ENCODE data around the gene CAMK1D. TPM values are rescaled to one million over a fixed set of nuclear protein-coding genes. Genes with fewer than 3 reads are reported as not detected.

The CAMK1D gene
- total RNA-seq, 1 donor from 2014 or later = 1.0 TPM

DNA sequence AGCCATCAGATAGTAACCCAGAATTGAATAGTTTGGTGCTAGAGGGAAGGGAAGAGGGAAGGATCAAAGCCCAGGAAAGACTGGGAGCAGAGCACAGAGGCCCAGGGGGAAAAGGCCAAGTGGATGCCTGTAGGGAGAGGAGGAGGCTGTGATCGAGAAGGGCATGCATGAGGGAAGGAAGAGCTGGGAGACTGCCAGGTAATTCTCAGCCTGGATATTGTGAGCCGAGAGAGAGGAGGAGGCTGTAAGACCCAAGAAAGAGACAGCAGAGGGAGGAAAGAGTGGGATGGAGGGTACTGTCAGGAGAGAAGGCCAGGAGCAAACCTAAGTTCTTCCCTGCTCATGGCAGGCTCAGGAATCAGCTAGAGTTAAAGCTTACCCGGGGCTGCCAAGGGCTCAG lies 474.0 kb downstream of the CAMK1D start:
- H3K4me3 ChIP-seq (ENCODE audit: low read depth, low read length) = no peak overlapping the region
- DNase-seq (ENCODE audit: low read depth) = no peak
- TF ChIP-seq, protein P1, sequence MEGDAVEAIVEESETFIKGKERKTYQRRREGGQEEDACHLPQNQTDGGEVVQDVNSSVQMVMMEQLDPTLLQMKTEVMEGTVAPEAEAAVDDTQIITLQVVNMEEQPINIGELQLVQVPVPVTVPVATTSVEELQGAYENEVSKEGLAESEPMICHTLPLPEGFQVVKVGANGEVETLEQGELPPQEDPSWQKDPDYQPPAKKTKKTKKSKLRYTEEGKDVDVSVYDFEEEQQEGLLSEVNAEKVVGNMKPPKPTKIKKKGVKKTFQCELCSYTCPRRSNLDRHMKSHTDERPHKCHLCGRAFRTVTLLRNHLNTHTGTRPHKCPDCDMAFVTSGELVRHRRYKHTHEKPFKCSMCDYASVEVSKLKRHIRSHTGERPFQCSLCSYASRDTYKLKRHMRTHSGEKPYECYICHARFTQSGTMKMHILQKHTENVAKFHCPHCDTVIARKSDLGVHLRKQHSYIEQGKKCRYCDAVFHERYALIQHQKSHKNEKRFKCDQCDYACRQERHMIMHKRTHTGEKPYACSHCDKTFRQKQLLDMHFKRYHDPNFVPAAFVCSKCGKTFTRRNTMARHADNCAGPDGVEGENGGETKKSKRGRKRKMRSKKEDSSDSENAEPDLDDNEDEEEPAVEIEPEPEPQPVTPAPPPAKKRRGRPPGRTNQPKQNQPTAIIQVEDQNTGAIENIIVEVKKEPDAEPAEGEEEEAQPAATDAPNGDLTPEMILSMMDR (conservative IDR thresholded peaks at IDR 0.05; ENCODE audit: low read depth, low read length) = no peak

DNA sequence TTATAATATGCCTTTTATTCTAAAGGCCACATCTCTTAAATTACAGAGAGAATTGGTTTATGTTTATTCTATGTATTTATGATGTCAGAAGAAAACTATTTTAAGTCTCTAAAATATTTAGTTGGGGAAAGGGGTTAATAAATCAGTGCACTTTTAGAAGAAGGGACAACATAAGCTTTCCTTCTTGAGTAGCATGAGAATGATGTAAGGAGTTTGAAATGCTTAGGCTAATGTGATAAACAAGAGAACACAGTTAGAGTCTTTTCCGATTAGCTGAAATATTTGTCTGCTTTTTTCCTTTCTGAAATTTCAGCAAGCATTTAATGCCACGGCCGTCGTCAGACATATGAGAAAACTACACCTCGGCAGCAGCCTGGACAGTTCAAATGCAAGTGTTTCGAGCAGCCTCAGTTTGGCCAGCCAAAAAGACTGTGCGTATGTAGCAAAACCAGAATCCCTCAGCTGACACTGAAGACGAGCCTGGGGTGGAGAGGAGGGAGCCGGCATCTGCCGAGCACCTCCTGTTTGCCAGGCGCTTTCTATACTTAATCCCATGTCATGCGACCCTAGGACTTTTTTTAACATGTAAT lies 476.0 kb downstream of the CAMK1D start:
- no peak overlapping the region for H3K4me3 ChIP-seq (ENCODE audit: low read depth, low read length)
- TF ChIP-seq, protein P1 (conservative IDR thresholded peaks at IDR 0.05; ENCODE audit: low read depth, low read length) = no peak
- DNase-seq (ENCODE audit: low read depth) = no peak

DNA sequence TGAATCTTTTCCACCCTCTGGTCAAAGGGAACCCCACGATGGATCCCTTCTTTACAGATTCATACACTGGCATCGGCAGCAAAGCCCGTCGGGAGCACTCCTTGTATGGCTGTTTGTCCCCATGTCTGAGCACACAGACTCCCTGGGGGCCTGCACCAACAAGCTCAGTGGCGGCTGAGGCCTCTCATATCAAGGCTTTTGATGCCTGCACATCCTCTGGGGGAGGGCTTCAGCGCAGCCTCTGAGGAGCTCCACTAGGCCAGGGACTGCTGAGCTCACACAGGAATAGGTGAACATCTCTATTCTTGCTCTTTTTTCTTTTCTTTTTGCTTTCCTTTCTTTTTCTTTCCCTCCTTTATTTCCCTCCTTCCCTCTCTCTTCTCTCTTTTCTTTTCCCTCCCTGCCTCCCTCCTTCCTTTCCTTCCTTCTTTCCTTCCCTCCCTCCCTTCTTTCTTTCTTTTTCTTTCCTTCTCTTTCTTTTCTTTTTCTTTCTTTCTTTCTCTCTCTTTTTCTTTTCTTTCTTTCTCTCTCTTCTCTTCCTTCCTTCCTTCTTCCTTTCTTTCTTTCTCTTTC lies 477.5 kb downstream of the CAMK1D start:
- TF ChIP-seq, protein P1 (conservative IDR thresholded peaks at IDR 0.05; ENCODE audit: low read depth, low read length) = no peak
- no peak for DNase-seq (ENCODE audit: low read depth)
- no peak overlapping the region for H3K4me3 ChIP-seq (ENCODE audit: low read depth, low read length)

DNA sequence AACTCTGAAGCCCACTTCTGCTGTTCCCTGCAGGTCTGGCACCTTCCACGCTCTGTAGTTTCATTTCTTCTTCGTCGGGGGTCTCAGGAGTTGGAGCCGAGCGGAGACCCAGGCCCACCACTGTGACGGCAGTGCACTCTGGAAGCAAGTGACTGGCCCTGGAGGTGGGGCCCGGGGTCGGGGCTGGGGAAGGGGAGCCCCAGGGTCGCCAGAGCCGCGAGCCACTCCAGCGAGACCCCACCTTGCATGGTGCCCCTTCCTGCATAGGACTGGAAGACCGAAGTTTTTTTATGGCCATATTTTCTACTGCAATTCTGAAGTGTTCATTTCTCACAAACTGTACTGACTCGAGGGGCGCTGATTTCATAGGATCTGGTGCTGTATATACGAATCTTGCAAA lies 479.4 kb downstream of the CAMK1D start:
- TF ChIP-seq, protein P1 (conservative IDR thresholded peaks at IDR 0.05; ENCODE audit: low read depth, low read length) = no peak
- no peak for DNase-seq (ENCODE audit: low read depth)
- H3K4me3 ChIP-seq (ENCODE audit: low read depth, low read length) = no peak overlapping the region

DNA sequence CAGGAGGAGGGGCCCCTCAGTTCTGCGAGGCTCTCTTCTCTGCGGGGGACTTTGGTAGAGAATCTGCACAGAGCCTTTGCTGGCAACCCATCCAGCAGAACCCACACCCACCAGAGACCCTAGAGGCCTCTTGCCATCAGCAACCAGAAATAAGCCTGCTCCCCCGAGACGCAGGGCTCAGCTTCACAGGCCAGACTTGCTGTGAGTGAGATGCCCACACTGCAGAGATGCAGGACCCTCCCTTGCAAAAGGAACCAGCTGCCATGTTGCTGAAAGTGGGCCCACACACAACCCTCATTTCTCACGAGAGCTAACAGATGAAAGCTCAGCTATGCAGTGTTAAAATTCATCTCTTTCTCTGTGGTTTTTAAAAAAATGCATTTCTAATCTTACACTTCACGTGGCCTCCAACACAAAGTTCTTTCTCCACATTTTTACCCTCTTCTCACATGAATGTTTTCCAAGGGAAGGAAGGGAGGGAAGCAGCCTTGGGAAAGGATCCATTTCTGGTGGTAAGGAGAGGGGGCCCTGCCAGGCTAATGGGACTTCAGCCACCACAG lies 480.6 kb downstream of the CAMK1D start:
- H3K4me3 ChIP-seq (ENCODE audit: low read depth, low read length) = no peak overlapping the region
- no peak for DNase-seq (ENCODE audit: low read depth)
- TF ChIP-seq, protein P1 (conservative IDR thresholded peaks at IDR 0.05; ENCODE audit: low read depth, low read length) = no peak

DNA sequence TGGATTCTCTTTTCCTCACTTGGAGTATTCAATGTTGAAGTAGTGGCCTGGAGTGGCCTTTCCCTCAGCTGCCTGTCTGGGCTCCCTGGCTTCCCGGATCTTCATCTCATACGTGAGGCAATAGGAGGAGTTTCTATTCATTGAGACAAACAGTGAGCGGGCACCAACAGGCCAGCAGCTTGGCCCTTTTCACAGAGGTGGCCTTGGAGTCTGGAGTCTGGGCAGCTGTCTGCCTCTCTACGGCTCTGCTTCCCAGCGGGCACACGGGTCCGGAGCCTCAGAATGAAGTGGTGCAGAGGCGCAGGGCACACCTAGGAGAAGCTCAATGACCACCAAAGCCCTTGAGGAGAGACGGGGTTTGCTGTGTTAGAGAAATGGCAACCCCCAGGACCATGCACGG lies 482.7 kb downstream of the CAMK1D start:
- no peak overlapping the region for H3K4me3 ChIP-seq (ENCODE audit: low read depth, low read length)
- no peak for DNase-seq (ENCODE audit: low read depth)
- TF ChIP-seq, protein P1 (conservative IDR thresholded peaks at IDR 0.05; ENCODE audit: low read depth, low read length) = no peak

DNA sequence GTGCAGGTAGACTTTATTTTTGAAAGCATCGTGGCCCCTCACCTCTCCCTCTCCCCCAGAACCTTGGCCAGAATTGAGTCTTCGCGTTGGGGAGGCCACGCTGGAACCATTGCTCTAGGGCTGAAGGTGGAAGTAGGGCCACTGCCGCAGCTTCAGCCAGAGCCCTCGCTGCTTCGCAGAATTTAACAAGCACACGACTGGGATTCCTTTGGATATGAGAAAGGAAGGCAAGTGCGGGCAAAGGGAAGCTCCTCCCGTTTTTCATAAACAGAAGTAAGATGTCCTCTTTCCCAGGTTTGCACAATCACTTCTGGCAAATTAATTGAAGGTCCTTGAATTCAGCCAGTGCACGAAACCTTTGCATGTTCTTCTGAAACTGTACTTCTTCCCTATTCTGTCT lies 484.1 kb downstream of the CAMK1D start:
- DNase-seq (ENCODE audit: low read depth) = no peak
- no peak overlapping the region for H3K4me3 ChIP-seq (ENCODE audit: low read depth, low read length)
- TF ChIP-seq, protein P1 (conservative IDR thresholded peaks at IDR 0.05; ENCODE audit: low read depth, low read length) = no peak

Measured in epithelial cell of proximal tubule (primary cell).